Measurements from ENCODE around the gene OBSCN.

The OBSCN gene

DNA sequence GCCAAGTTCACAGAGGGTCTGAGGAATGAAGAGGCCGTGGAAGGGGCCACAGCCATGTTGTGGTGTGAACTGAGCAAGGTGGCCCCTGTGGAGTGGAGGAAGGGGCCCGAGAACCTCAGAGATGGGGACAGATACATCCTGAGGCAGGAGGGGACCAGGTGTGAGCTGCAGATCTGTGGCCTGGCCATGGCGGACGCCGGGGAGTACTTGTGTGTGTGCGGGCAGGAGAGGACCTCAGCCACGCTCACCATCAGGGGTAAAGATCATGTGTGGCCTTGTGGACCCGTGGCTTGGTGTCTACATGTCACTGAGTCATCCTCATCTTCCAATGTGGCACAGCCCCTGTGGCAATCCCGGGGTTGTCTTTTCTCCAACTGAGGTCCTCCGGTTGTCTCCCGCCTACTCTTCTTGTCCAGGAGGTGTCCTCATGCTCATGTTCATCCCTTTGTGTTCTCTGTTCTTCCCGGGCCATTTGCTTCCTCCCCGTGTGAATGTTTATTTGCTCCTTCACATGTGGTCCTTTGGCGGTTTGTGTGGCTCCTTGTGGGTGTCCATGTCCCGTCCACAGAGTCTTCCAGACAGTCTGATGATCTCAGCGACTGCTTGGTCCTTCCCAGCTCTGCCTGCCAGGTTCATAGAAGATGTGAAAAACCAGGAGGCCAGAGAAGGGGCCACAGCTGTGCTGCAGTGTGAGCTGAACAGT is 84.2 kb downstream of the OBSCN start:
- no peak for DNase-seq (ENCODE audit: low read depth)

DNA sequence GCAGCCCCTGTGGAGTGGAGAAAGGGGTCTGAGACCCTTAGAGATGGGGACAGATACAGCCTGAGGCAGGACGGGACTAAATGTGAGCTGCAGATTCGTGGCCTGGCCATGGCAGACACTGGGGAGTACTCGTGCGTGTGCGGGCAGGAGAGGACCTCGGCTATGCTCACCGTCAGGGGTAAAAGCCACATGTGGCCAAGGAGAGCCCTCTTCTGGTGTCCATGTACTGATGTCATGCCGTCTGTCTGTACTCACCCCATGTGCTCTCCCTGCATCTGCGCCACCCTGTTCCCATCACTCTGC is 84.7 kb downstream of the OBSCN start:
- DNase-seq (ENCODE audit: low read depth) = no peak

DNA sequence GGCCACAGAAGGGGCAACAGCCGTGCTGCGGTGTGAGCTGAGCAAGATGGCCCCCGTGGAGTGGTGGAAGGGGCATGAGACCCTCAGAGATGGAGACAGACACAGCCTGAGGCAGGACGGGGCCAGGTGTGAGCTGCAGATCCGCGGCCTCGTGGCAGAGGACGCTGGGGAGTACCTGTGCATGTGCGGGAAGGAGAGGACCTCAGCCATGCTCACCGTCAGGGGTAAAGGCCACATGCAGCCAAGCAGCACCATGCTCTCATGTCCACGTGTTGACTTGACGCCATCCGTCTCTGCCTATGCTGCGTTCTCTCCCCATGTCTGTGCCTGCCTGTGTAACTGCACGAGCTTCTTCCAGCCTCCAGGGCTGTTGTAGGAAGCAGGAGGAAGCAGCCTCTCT is 85.5 kb downstream of the OBSCN start:
- DNase-seq (ENCODE audit: low read depth) = no peak

DNA sequence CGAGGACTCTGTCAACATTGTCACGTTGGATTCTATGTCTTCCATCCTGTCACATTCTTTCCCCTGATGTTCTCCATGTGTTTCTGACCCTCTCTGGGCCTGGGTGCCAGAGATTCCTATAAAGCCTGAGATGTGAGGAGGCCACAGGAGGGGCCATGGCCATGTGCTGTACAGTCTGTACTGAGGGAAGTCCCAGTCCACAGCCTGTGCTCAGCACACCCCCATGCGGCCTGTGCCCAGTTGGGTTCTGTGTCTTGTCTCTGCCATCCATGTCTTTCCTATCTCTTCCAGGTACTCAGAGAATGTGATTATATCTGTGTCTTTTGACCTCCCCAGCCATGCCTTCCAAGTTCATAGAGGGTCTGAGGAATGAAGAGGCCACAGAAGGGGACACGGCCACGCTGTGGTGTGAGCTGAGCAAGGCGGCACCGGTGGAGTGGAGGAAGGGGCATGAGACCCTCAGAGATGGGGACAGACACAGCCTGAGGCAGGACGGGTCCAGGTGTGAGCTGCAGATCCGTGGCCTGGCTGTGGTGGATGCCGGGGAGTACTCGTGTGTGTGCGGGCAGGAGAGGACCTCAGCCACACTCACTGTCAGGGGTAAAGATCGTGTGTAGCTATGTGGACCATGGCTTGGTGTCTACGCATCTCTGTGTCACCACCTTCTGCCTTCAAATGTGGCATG is 86.1 kb downstream of the OBSCN start:
- DNase-seq (ENCODE audit: low read depth) = no peak

DNA sequence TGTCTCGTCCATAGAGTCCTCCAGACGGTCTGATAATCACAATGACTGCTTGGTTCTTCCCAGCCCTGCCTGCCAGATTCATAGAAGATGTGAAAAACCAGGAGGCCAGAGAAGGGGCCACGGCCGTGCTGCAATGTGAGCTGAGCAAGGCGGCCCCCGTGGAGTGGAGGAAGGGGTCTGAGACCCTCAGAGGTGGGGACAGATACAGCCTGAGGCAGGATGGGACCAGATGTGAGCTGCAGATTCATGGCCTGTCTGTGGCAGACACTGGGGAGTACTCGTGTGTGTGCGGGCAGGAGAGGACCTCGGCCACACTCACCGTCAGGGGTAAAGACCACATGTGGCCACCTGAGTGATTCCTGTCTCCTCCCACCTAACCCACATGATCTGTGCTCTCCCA is 86.9 kb downstream of the OBSCN start:
- no peak for DNase-seq (ENCODE audit: low read depth)

DNA sequence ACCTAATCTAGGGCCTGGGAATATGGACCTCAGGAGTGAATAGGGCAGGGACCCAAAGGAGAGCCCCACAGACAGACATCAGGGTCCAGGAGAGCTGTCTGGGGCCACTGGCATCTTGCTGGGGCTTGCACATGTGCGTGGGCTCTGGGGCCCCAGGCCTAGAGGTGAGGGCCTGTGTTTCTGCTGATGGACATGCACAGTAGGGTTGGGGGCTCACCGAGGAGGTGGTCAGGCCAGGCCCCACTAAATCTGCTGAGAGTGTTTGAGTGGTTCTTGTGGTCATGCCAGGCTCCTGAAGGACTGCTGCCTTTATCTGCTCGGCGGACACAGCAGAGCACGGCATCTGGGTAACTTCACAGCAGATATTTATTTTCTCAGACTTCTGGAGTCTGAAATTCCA is 87.4 kb downstream of the OBSCN start:
- no peak for DNase-seq (ENCODE audit: low read depth)

DNA sequence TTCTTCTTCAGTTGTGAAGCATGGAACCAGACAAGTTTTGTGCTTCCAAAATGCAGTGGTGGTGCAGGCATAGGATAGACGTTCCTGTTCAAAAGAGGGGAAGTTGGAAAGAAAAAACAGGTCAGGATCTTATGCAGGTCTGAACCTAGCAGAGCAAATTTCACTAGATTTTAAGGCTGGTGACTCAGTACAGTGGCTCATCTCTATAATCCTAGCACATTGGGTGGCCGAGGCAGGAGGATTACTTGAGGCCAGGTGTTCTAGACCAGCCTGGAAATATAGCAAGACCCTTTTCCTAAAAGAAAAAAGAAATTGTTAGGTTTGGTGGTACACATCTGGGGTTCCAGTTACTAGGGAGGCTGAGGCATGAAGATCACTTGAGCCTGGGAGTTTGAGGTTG is 88.1 kb downstream of the OBSCN start:
- DNase-seq (ENCODE audit: low read depth) = no peak

DNA sequence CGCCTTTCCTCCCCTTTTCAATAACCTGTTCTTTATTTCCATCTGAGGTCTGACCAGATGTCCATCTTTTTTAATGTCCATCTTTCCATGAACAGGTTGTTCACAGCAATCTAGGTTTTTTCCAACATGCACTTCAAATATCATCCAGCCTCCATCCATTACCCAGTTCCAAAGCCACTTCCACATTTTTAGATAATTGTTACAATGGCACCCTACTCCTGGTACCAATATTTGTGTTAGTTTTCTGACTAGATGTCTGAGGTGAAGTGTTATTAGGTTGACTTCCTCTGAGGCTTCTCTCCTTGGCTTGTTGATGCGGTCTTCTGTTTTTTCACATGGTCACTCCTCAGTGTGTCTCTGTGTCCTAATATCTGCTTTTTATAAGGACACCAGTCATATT is 89.4 kb downstream of the OBSCN start:
- DNase-seq (ENCODE audit: low read depth) = no peak

DNA sequence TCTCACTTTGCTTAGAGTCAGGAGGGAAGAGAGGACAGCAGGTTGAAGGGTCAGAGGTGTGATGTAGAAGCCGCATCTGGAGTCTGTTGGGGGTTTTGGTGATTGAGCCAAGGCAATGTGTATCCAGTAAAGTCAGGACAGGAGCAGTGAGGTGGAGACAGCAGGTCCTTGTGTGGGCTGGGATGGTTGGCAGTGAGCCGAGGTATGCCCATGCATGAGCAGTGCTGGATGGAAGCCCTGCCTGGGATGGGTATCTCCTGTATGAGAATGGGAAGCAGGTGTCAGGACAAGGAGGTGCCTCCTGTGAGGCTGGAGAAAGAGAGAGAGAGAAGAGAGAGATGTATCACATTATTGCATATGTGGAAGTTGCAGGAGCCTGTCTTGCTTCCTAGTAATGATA is 90.0 kb downstream of the OBSCN start:
- no peak for DNase-seq (ENCODE audit: low read depth)

DNA sequence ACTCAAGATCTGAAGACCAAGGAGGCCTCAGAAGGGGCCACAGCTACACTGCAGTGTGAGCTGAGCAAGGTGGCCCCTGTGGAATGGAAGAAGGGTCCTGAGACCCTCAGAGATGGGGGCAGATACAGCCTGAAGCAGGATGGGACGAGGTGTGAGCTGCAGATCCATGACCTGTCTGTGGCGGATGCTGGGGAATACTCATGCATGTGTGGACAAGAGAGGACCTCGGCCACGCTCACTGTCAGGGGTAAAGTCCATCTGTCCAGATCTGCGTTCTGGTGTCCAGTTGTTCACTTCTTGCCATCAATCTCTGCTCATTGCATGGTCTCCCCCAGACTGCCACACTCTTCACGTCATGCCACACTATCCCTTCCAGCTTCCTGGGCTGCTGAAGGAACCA is 90.6 kb downstream of the OBSCN start:
- DNase-seq (ENCODE audit: low read depth) = no peak

DNA sequence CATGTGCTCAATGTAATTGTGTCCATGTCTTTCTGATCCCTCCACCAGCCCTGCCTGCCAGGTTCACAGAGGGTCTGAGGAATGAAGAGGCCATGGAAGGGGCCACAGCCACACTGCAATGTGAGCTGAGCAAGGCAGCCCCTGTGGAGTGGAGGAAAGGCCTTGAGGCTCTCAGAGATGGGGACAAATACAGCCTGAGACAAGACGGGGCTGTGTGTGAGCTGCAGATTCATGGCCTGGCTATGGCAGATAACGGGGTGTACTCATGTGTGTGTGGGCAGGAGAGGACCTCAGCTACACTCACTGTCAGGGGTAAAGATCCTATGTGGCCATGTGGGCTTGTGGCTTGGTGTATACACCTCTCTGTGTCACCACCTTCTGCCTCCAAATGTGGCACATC is 91.4 kb downstream of the OBSCN start:
- DNase-seq (ENCODE audit: low read depth) = no peak

DNA sequence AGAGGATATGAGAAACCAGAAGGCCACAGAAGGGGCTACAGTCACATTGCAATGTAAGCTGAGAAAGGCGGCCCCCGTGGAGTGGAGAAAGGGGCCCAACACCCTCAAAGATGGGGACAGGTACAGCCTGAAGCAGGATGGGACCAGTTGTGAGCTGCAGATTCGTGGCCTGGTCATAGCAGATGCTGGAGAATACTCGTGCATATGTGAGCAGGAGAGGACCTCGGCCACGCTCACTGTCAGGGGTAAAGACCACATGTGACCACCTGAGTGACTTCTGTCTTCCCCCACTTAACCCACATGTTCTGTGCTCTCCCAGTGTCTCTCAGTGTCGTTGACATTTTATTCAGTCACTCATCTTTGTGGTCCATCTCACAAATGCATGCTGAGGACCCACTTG is 92.1 kb downstream of the OBSCN start:
- DNase-seq (ENCODE audit: low read depth) = no peak

DNA sequence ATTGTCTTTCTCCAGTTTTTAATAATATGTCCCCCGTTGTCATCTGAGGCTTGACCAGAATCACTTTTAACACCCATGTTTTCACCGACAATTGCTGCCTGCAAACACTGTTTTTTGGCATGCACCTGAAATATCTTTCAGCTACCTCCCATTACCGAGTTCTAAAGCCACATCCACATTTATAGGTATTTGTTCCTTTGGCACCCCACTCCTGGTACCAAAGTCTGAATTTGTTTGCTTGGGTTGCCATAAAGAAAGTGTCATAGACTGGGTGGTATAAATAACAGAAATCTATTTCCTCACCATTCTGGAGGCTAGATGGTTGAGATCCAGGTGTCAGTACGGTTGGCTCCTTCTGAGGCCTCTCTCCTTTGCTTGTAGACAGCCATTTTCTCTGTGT is 94.2 kb downstream of the OBSCN start:
- DNase-seq (ENCODE audit: low read depth) = no peak

DNA sequence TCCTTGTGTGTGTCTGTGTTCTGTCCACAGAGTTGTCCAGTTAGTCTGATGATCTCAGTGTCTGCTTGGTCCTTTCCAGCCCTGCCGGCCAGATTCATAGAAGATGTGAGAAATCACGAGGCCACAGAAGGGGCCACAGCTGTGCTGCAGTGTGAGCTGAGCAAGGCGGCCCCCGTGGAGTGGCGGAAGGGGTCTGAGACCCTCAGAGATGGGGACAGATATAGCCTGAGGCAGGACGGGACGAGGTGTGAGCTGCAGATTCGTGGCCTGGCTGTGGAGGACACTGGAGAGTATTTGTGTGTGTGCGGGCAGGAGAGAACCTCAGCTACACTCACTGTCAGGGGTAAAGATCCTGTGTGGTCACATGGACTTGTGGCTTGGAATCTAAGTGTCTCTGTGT is 95.8 kb downstream of the OBSCN start:
- DNase-seq (ENCODE audit: low read depth) = no peak

DNA sequence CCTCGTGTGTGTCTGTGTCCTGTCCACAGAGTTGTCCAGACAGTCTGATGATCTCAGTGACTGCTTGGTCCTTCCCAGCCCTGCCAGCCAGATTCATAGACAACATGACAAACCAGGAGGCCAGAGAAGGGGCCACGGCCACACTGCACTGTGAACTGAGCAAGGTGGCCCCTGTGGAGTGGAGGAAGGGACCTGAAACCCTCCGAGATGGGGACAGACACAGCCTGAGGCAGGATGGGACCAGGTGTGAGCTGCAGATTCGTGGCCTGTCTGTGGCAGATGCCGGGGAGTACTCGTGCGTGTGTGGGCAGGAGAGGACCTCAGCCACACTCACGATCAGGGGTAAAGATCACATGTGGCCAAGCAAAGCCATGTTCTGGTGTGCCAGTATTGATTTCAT is 96.4 kb downstream of the OBSCN start:
- DNase-seq (ENCODE audit: low read depth) = no peak

DNA sequence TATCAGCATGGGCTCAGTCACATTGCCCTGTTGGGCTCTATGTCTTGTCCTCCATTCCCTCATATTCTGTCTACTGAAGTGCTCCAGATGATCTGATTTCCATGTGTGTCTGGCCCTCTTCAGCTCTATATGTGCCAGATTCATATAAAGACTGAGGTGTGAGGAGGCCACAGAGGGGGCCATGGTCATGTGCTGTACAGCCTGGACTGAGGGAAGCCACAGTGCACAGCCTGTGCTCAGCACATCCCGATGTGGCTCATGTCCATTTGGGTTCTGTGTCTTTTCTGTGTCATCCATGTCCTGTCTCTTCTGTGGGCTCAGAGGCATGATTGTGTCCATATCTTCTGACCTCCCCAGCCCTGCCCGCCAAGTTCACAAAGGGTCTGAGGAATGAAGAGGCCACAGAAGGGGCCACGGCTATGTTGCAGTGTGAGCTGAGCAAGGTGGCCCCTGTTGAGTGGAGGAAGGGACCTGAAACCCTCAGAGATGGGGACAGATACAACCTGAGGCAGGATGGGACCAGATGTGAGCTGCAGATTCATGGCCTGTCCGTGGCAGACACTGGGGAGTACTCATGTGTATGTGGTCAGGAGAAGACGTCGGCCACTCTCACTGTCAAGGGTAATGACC is 97.0 kb downstream of the OBSCN start:
- DNase-seq (ENCODE audit: low read depth) = no peak

DNA sequence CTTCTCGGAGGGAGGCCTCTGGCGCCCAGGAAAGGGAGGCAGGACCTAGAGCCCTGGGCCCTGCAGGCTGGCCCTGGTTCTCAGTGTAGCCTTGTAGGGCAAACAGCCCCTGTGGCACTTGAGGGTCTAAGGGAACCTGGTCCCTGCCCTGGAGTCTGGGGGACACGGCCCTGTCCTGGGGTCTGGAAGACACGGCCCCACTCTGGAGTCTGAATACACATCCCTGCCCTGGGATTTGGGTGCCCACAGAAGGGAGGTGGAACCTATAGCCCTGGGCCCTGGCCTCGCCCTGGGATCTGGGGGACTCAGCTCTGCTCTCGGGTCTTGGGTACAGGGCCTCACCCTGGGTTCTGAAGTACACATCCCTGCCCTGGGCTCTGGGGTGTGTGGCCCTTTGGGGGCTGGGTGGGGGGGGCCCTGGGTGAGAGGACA is 97.9 kb downstream of the OBSCN start:
- no peak for DNase-seq (ENCODE audit: low read depth)

DNA sequence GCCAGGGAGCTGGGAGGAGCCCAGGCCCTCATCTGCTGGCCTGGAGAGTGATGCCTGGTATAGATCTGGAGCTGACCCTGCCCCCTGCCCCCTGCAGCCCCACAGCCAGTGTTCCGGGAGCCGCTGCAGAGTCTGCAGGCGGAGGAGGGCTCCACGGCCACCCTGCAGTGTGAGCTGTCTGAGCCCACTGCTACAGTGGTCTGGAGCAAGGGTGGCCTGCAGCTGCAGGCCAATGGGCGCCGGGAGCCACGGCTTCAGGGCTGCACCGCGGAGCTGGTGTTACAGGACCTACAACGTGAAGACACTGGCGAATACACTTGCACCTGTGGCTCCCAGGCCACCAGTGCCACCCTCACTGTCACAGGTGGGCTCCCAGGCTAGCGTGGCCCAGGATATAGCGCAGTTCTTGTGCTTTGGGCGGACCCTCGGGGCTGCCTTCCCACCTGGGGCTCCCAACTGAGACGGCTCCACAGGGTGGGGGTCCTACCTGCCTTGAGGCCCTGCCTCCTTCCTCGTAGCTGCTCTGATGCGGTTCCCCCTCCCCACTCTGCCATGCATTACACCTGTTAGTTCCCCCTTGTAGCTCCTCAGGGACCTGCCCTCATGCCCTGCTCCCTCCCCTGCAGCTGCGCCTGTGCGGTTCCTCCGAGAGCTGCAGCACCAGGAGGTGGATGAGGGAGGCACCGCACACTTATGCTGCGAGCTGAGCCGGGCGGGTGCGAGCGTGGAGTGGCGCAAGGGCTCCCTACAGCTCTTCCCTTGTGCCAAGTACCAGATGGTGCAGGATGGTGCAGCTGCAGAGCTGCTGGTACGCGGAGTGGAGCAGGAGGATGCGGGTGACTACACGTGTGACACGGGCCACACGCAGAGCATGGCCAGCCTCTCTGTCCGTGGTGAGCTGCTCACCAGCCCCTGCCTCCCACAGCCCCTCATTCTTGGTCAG is 98.7 kb downstream of the OBSCN start:
- DNase-seq (ENCODE audit: low read depth) = no peak

DNA sequence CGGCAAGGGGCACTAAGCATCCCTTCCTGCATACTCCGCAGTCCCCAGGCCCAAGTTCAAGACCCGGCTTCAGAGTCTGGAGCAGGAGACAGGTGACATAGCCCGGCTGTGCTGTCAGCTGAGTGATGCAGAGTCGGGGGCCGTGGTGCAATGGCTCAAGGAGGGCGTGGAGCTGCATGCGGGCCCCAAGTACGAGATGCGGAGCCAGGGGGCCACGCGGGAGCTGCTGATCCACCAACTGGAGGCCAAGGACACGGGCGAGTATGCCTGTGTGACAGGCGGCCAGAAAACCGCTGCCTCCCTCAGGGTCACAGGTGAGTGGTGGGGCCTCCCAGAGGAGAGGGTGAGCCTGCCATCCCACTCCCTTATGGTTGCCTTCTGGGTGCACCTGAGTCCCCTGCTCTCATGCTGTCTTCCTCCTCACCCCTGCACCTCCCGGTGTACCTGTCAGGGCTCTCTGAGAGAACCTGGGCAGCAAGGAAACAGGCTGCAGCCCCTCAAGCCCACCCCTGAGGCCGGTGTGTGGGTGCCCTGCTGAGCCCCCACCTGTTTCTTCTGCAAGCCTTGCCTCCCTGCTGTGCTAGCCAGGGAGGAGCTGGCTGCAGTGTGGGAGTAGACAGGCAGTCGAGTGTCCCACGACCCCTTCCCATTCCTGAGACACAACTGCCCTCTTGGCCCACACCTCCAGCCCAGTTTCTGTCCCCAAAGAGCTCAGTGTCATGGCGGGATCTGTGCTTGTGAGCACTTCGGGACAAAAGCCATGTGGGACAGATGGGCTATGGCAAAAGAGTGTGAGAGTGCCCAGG is 99.6 kb downstream of the OBSCN start:
- DNase-seq (ENCODE audit: low read depth) = no peak

DNA sequence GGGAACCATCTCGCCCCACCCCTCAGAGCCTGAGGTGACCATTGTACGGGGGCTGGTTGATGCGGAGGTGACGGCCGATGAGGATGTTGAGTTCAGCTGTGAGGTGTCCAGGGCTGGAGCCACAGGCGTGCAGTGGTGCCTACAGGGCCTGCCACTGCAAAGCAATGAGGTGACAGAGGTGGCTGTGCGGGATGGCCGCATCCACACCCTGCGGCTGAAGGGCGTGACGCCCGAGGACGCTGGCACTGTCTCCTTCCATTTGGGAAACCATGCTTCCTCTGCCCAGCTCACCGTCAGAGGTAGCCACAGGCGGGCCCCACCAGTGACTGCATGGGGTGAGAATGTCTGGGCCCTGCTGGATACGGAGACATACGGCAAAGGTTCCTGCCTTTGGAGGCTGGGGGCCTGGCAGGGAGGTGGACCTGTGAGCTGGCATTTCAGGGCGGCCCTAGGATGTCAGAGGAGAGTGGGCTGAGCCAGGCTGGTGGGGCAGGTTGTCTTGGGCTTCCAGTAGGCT is 100.3 kb downstream of the OBSCN start:
- DNase-seq (ENCODE audit: low read depth) = no peak

DNA sequence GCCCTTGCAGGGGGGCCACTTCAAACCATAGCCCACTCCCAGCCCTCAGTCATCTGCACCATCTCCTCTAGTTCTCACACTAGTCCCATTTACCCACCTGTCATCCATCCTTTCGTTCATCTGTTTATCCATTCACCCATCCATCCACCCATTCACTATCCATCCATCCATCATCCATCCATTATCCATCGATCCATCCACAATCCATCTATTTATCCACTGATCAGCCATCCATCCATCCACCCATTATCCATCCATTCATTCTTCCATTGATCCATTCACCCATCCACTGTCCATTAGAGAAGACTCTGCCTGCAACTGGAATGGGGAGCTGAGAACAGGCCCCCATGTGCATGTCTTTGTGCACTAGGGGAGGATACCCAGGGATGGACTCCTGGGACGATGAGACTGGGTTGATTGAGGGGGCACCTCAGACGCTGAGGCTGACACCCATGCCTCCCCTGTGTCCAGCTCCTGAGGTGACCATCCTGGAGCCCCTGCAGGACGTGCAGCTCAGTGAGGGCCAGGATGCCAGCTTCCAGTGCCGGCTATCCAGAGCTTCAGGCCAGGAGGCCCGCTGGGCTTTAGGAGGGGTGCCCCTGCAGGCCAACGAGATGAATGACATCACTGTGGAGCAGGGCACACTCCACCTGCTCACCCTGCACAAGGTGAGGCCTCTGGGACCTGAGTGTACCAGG is 100.9 kb downstream of the OBSCN start:
- DNase-seq (ENCODE audit: low read depth) = no peak
